Stimulated activated CD4-positive, alpha-beta T cell treated with anti-CD3 and anti-CD28 coated beads, Interleukin-2, amount 100 ng/mL, for 4 hours (primary cell): ENCODE results near the gene PDE6C.
"Not testable (repeated sequence)": the region's sequence is repeated elsewhere in the genome, so short reads cannot be mapped to it uniquely, and the experiment has no call there.

Experiments used
- DNase-seq: peaks from one replicate; pipeline ENCODE4 v3.0.0-alpha.2; 2020; ENCODE audit warnings: low read depth

Gene PDE6C

DNA sequence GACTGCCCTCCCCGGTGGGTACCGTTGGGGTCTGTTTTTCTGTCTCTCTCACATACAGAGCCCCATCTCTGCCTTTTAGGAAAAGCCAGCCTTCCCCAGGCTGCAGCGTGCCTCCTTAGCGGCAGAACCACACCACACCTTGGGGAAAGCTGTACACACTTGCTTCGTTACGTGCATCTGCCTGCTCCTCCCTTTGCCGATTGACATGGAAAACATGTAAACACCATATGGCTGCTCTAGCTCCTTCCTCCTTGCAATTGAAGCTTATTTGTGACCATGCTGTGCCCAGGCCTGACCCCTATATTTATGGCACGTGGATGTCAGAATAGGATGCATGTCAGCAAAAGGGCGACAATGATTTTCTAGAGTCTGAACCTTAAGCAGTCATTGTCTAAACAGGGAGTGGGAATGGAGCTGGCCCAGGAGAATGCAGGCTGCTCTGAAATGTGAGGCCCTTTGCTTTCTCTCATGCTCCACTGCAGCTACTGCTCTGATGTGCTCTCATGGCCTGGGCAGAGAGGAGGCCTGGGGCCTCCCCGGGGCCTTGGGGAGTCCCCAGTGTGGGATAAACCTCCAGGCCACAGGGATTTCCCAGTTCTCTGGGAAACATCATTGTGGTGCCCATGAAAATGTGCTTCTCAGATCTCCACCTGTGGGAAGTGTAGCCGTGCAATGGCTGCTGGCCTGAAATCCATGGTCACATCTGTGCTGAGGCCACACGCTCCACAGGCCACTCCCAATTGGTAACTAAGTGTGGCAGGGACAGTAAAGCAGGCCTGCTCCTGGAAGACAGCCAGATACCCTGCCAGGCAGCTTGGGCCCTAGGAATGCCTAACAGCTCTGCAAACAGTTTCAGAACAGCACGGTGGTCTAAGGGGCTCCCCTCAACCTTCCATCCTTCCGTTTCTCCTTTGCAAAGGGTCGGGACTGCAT lies 18.6 kb downstream of the PDE6C start:
- no peak for DNase-seq

DNA sequence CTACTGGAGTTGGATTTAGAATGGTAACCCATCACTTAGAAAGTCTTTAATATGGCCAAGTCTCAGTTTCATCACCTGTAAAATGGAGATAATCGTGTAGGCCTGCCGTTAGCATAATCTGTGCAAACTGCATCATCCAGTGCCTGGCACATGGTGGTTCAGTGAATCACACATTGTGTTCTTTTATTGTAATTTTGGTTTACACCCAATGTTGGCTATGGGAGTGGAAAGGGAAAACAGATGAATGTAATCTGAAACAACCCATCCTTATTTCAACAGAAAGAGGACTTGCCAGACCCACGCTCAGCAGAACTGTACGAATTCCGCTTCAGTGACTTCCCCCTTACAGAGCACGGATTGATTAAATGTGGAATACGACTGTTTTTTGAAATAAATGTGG lies 27.5 kb downstream of the PDE6C start:
- no peak for DNase-seq

DNA sequence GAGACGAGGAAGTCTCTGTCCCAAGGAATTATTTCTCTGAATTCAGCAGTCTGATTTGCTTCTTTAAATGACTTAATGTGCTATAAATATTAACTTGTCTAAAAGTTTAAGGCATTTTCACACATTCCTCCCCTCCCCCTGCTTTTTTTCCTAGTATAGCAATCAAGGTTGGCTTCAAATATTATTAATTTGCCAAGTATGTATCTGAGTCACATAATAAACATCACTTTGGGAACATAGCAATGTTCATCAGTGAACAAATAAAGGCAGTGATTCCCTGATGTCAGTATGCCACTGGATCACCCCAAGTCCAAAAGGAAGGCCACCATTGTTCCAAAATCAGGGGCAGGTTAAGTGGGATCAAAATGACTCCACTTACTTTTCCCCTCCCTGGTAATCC lies 40.5 kb downstream of the PDE6C start:
- no peak for DNase-seq

DNA sequence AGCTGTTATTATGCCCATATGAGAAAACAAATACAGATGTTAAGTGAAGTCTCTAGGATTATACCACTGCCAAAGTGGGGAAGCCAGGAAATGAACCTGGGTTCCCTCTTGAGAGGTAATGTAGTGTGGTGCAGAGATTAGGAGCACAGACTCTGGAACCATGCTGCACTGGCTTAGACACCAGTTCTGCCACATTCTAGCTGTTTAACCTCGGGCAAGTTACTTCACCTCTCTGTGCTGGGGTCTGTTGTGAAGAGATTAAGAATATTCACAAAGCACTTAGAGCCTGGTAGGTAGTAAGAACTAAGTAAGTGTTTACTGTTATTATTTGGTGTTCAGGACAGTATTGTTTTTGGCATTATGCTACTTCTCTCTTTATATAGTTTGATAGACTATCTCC lies 41.9 kb downstream of the PDE6C start:
- DNase-seq, result no peak

DNA sequence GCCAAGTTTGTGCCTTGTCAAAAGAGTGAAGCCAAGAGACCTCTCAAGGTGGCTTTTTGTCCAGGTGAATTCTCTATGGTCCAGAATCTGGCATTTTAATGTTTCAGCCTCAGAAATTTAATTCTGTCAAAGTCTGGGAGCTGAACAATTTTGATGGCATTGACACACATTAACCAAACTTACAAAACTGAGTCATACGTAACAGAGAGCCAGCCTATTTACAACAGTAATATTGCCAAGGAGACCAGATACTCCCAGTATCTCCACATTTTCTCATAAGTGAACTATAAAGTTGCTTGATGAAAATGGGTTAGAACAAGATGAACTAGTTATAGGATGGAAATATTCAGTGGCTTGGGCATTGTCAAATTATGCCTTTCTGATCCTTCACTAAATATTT lies 43.8 kb downstream of the PDE6C start:
- no peak for DNase-seq

DNA sequence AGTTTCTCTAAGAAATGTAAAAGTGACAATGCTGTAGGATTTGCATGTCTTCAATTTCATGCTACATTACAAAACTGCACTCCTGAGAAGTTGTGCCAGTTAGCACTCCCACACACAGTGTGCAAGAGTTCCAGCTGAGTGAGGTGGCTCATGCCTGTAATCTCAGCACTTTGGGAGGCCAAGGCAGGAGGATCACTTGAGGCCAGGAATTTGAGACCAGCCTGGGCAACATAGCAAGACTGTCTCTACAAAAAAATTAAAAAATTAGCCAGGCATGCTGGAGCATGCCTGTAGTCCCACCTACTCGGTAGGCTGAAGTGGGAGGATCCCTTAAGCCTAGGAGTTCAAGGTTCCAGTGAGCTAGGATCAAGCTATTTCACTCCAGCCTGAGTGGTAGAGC lies 45.4 kb downstream of the PDE6C start:
- DNase-seq, result no peak

DNA sequence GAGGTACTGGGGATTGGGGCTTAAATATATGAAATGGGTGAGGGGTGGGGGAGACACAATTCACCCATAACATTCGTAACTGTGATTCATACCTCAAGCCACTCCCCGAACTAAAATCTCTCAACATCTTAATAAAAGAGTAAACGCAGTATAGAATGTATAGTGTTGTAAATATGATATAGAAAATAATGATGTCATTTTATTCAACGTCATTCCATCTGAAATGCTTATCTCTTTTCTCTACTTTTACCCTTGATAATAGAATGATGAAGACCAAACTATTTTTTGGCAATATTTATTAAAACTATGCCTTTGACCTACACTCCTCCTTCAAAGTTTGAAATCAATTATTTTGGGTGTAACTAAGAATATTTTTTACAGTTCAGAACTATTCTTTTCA lies 53.7 kb downstream of the PDE6C start:
- no peak for DNase-seq

DNA sequence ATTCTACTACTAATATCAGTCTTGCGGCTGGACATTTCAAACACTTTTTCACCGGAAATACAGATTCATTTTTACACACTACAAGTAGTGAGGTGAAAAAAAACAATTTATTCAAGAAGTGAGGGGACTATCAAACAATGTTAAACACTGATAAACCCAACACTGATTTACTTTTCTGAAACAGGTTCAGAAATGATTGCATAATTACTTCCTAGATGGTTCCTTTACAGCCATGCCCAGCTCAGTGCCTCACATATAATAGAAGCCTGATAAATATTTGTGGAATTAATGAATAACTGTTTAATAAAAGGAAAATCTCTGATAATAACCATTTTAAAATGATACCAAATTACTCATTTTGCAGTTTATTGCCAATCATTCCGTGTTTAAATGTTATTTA lies 55.5 kb downstream of the PDE6C start:
- no peak for DNase-seq

DNA sequence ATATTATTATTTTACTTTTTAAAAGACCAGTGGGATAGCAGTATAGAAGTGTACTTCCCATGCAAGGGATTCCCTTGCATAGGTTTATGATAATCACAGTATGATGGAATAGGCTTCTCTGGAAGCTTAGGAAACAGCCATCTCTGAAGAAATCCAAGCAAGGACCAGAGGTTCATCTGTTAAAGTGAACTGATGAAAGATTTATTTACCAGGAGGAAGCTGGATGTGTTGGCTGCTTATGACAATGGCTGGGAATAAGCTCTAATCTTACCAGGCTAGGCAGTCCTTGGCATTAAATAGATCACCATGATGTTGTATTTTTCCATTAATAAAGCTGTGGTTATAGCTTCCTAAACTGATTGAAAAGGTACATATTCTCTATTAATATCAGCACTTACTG lies 58.0 kb downstream of the PDE6C start:
- DNase-seq, result no peak

DNA sequence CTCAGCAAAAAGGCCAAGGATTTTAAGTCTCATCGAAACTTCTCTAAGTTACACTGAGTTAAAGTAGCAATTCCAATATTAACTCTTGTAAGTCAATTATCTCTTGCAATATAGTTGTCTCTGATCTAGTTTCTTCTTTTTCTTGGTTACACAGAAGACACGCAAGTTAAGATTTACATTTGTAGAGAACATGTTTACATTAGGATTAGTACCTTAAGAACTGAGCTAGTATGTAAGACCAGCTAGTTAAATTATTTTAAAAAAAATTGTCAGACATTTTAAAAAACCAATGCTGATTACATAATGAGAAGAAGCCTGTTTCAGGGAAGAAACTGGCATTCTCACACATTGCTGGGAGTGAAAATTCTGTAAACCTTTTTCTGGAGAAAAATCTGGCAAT lies 58.7 kb downstream of the PDE6C start:
- DNase-seq, result no peak

DNA sequence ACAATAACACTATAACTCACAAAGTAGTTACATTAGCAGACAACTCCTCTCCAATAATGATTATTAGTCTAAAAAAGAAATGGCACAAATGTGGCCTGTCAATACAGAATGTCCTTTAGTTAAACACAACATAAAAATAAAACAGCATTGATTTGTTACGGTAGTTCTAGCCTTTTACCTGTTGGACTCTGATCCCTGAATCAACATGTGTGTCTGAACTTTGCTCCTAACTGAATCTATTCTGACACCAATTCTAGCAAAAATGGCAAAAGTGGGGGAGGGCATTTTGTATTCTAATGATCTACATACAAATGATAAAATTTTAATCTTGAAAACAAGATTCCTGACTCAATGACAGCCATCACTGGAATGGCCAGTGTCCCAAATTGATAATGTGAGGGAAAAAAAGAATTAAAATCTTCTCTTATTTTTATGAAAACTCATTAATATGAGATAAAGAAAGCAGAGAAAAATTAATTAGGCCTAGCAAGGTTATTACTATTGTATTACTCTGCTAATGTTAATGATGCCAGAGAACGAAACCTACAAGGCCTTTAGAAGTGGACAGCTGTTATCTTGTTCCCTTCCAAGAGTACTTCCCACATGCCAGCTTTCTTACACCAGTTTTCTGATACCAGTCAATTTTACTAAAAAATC lies 59.8 kb downstream of the PDE6C start:
- DNase-seq, result no peak

DNA sequence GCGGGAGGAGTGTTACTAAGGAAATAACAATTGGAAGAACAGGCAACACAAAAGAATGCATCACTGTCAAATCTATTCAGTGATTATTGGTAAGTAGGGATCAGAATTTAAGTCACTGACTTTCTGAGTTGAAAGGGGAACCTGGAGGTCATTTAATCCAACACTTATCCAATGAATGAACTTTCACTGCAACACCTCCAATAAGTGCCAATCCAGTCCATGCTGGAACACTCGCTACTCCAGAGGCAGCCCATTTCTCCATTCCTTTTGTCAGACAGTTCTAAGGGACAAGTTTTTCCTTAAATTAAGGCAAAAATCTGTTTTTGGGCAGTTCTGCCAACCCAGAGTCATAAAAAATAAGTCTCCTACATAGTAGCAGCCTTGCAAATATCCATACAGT lies 60.6 kb downstream of the PDE6C start:
- no peak for DNase-seq

DNA sequence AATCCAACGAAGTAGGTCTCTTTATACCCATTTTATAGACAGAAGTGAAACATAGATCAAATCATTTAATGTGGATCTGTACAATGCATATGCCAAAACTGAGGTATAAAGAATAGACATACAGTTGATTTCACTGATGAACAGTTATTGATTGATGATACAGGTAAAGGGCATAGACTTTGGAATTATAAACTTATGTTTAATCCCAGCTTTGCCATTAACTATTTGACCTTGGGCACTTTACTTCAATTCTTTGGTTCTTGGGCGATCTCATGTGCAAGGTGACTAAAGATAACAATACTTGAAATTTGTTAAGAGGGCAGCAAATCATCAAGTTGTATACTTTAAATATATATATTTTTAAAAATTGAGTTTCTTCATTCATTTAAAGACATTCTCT lies 61.5 kb downstream of the PDE6C start:
- no peak for DNase-seq

DNA sequence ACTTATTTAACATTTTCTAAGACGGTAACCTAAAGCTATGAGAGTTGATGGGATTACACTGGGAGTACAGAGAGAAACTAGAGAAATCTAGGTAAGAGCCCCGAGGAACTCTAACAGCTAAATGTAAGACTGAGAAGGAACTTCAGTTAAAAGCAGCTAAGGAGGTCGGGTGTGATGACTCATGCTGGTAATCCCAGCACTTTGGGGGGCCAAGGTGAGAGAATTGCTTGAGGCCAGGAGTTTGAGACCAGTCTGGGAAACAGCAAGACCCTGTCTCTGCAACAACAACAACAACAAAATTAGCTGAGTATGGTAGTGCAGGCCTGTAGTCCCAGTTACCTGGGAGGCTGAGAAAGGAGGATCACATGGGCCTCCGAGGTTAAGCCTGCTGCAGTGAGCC lies 66.0 kb downstream of the PDE6C start:
- no peak for DNase-seq

DNA sequence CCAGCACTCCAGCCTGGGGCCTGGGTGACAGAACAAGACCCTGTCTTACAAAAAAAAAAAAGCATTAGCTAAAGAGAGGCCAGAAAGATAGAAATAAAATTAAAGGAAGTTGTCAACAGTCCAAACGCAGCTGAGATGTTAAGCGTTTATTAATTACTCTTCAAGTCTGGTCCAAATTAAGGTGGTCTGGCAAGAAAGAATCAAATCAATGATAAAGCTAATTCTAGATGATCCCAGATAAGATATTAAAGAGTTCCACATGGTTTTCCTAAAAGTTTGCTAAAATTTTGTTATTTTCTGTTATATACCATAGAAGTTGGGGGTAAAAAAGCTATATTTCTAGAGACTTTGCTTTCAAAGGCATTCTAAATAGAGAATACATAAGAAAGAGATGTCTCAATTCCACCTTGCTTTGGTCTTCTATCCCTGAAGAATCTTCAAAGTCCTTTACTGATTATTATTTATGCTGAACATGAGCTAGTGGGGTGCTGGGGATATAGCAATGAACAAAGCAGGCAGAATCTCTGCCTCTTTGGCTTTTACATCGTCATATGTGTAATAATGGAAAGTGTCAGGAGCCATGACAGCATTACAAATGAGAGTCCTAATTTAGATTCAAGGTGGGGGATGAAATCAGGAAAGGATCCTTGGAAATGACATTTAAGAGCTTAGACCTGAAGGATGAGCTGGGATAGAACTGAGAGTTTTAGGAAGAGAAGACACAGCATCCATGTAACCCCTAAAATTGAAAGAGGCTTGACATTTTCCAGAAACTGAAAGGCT lies 66.7 kb downstream of the PDE6C start:
- no peak for DNase-seq

DNA sequence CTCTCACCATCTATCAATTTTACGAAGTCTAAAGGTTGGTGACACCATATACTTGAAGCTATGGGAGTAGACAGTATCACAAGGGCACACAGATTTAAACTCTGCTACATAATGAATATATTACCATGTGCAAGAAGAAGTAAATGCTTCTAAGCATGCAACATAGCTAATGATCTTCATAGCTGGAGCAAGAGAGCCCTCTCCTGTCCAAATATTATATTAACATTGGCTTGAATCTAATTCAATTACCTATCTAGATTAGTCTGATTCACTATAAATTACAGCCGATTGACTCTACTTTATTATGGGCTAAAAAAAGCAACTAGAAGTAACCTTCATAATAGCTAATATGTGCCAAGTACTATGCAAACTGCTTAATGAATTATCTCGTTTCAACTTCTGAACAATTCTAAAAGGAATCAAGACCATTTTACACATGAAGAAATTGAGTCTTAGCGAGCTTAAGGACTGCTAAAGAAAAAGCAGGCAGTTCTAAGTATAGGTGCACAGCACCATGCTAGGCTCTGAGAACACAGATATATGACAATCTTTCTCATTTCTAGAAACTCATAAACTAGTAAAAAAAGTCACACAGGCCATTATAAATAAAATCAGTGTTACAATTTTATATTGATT lies 68.2 kb downstream of the PDE6C start:
- no peak for DNase-seq

DNA sequence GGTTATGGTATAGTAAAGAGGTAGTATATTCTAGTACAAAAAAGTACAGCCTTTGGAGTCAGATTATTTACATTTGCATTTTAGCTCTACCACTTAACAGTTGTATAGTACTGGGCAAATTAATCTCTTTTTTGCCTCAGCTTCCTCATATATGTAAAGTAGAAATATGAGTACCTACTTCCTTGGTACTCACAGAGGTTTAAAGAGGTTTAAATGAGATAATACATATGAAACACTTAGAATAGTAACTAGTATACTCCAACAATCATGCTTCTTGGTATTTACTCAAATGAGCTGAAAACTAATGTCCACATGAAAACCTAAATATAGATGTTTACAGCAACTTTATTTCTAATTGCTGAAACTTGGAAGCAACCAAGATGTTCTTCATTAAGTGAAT lies 75.4 kb downstream of the PDE6C start:
- DNase-seq, result no peak

DNA sequence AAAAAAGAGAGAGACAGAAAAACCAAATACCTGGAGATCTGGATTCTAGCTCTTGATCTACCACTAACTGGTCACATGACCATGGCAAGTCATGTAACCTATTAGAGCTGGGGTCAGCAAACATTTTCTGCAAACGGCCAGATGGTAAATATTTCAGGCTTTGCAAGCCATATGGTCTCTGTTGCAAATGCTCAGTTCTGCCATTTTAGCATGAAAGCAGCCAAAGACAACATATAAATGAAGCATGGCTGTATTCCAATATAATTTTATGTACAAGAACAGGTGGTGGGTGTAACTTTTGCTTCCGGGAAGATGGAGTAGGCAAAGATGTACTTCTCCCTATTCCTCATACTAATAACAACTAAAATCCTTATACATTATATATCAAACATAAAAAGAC lies 83.4 kb downstream of the PDE6C start:
- DNase-seq, result no peak

DNA sequence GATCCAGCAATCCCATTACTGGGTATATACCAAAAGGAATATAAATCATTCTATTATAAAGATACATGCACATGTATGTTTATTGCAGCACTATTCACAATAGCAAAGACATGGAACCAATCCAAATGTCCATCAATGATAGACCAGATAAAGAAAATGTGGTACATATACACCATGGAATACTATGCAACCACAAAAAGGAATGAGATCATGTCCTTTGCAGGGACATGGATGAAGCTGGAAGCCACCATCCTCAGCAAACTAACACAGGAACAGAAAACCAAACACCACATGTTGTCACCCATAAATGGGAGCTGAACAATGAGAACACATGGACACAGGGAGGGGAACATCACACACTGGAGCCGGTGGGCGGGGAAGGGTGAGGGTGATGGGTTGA lies 84.2 kb downstream of the PDE6C start:
- not testable (repeated sequence) for DNase-seq

DNA sequence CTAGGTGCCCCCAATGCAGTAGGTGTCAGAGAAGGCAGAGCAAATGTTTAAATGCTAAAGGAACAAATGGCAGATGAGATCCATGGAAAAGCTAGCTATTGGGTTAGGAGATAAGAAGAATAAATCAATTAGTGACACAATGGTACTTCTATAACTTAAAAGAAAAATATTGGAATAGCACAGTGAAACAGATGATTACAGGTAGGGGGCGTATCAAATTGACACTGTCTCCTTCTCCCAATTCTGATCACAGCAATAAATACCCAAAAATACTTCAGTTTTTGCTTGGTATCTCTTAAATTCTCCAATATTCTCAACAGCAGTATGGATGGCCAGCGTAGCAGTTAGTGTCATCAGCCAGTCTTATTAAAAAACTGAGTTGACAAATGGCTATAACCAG lies 84.9 kb downstream of the PDE6C start:
- DNase-seq, result no peak

DNA sequence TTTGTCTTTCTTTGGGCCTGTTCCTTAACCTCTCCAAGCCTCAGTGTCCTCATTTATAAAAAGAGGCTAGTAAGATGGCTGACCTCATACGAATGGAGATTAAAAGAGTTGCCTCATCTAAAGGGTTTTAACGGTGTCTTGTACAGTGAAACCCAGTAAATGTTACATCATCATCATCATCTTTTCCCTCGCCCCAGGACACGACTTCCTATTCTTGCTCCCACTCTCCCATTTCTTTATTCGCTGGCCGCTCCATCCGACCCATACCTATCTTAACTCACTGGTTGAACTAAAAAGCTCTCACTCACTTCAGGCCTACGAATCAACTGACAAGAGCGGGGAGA lies 89.5 kb downstream of the PDE6C start:
- DNase-seq, result no peak

DNA sequence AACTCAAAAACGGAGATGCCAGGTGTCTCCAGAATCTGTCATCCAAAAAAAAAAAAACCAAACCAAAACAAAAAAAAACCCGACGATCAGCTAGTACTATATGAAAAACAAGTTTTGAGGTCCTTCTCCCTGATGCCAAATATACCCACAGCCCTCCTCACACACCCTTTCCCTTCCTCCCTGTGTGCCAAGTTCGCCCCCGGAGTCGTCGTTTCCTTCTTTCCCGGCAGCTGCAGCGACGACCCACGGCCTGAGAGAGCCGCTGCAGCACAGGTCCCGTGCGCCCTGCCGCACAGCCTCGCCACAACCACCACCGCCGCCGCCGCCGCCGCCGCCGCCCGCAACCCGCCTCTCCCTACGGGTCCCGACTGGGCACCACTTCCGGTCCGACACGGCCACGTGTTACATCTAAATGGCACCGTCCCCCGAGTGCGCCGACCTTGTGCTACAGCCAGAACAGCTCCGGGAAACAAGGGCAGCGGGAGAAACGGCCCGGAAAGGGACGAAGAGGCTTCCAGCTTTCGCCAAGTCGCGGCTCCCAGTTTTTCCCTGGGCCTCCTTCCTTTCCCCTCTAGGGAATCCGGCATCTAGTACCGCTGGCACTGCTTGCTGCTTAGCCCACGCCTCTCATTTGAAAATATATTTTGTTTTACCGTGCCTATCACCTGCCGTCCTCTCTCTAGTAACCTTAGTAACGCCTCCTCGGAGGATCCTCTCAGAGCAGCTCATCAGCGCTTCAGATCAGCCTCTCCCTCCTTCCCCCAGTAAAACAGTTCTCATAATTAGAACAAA lies 90.1 kb downstream of the PDE6C start, which contains the start of gene FRA10AC1:
FRA10AC1 (minus strand) TSS at position 383 of the 792 bp plus-strand sequence. CDS start 2,486 bp downstream, outside the sequence.
- DNase-seq, result peak; percentile 76
